Measurements from ENCODE around the gene PCBP2. TPM values are rescaled to one million over a fixed set of nuclear protein-coding genes. Genes with fewer than 3 reads are reported as not detected.
A peak's percentile ranks its signal among the peaks of the same experiment; 100 is the strongest.

Gene PCBP2
- total and polyA plus RNA-seq, 10 of the 15 experiments (the other 5 are each of a cell fraction or from before 2014, with no cell fraction given) = 109 to 803 (median 327) TPM

DNA sequence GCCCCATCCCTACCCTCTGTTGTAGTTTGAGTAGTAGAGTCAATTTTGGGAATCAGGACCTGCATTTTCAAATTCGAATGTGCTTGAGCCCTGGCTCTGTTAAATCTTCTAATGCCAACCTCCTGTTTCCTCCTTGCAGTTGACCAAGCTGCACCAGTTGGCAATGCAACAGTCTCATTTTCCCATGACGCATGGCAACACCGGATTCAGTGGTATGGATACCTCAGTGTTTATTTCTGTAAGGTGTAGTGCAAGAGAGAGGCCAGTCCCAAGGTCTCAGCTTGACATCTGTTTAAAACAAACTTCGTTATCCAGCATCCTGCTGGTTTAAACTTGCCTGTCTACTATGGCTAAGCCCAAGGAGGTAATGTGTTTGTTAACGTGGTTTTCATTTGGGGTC, 15.2 kb downstream of the PCBP2 start (continued):
- TF ChIP-seq, protein P1, sequence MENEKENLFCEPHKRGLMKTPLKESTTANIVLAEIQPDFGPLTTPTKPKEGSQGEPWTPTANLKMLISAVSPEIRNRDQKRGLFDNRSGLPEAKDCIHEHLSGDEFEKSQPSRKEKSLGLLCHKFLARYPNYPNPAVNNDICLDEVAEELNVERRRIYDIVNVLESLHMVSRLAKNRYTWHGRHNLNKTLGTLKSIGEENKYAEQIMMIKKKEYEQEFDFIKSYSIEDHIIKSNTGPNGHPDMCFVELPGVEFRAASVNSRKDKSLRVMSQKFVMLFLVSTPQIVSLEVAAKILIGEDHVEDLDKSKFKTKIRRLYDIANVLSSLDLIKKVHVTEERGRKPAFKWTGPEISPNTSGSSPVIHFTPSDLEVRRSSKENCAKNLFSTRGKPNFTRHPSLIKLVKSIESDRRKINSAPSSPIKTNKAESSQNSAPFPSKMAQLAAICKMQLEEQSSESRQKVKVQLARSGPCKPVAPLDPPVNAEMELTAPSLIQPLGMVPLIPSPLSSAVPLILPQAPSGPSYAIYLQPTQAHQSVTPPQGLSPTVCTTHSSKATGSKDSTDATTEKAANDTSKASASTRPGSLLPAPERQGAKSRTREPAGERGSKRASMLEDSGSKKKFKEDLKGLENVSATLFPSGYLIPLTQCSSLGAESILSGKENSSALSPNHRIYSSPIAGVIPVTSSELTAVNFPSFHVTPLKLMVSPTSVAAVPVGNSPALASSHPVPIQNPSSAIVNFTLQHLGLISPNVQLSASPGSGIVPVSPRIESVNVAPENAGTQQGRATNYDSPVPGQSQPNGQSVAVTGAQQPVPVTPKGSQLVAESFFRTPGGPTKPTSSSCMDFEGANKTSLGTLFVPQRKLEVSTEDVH (IDR thresholded peaks at IDR 0.05; ENCODE audit: low read depth, partially characterized antibody) = no peak
- TF ChIP-seq BCL11A (IDR thresholded peaks at IDR 0.05; ENCODE audit: low read depth, low read length) (no peak), ZNF24 (IDR thresholded peaks at IDR 0.05) (no peak), TAF1 (IDR thresholded peaks at IDR 0.05; ENCODE audit: borderline replicate concordance, low read depth, low read length) (no peak)

GRCh38 chr12:53467880-53468279, 16.0 kb downstream of the PCBP2 start:
- ChIA-PET CTCF (interaction anchor here (0.8 to 2.2 kb wide), 2 partner anchors 9 to 172 kb away, joined by 4 to 10 read pairs; partner anchors contain the start of gene PFDN5), RAD21 (ENCODE audit: unreplicated experiment) (no interaction called here), SMC1A (ENCODE audit: uncharacterized antibody, unreplicated experiment) (interaction anchor here (1.2 kb wide), 1 partner anchor 9 kb away, joined by 5 read pairs; no protein-coding TSS in a partner anchor), POLR2A (interaction anchor here (0.6 kb wide), 1 partner anchor 66 kb away, joined by 3 read pairs; no protein-coding TSS in a partner anchor)
- intact Hi-C loops (cut with micrococcal nuclease; ENCODE audit: unreplicated experiment) = no loop called here
- in situ Hi-C loops (cut with MboI) = no loop called here
- no peak overlapping the region for H2AFZ ChIP-seq (ENCODE audit: control insufficient read depth, low read depth, low read length)
- no peak overlapping the region for H3K9ac ChIP-seq (ENCODE audit: control insufficient read depth, insufficient read depth, low read length)
- 100% methylated on average over 2 of the region's 2 CpGs for WGBS (ENCODE audit: insufficient coverage, insufficient replicate concordance, low lambda C conversion rate, missing lambda C conversion rate)
- H3K27ac ChIP-seq (ENCODE audit: control insufficient read depth, insufficient read depth) = no peak overlapping the region
- TSS peak; percentile 30 for BruUV-seq (replicated peaks)
- H3K79me2 ChIP-seq (ENCODE audit: control insufficient read depth, insufficient read depth, low read length) = peaks cover 10% of the 10 kb centered on the region
- no peak for DNase-seq (ENCODE audit: low read depth, low spot score)
- no peak overlapping the region for H3K4me3 ChIP-seq
- H3K4me2 ChIP-seq (ENCODE audit: control insufficient read depth, insufficient read depth) = no peak overlapping the region
- no peak for FAIRE-seq
- H4K20me1 ChIP-seq (ENCODE audit: control insufficient read depth, insufficient read depth) = peaks cover 10% of the 10 kb centered on the region
- no peaks in the 10 kb centered on the region for H3K9me3 ChIP-seq (replicated peaks; ENCODE audit: control insufficient read depth, insufficient read depth, low read length)
- no peaks in the 10 kb centered on the region for H3K27me3 ChIP-seq (replicated peaks in 1 of 2; ENCODE audit: control insufficient read depth in 2 of 2, insufficient read depth in 2 of 2, low read length in 1 of 2)
- no peak for ATAC-seq
- H3K36me3 ChIP-seq (ENCODE audit: control insufficient read depth in 2 of 2, insufficient read depth in 2 of 2, low read length in 1 of 2) = peaks cover 37 to 73% of the 10 kb centered on the region in 2 experiments
- no peak for TF ChIP-seq TCF3 (IDR thresholded peaks at IDR 0.05; ENCODE audit: borderline replicate concordance, insufficient read depth, low read depth, low read length)
- 0 out of 2 replicates have a peak, but pooled peaks have one; percentile 35 for TF ChIP-seq PML (IDR thresholded peaks at IDR 0.05; ENCODE audit: low read length)
- peaks cover 2% of the 10 kb centered on the region for H3K4me1 ChIP-seq (ENCODE audit: control insufficient read depth, insufficient read depth, low read length)

Measured in GM12878 (cell line).